SH-SY5Y (cell line): Measurements from ENCODE around the gene GTSE1.

Experiments
- GATA2 ChIP-seq: IDR thresholded peaks from 2 replicates; pipeline ENCODE4 v1.6.1; 2011; ENCODE audit warnings: mild to moderate bottlenecking, low read depth, low read length
- GATA3 ChIP-seq: IDR thresholded peaks from 2 replicates; pipeline ENCODE4 v1.6.1; 2011; ENCODE audit warnings: low read depth, mild to moderate bottlenecking, low read length, moderate library complexity

- TF ChIP-seq GATA3 (no peak), GATA2 (no peak)
Observed at GRCh38 chr22:46308283-46308988, 11.8 kb downstream of the GTSE1 start.
